A673 (cell line): ENCODE data around the gene GNAQ. TPM values are rescaled to one million over a fixed set of nuclear protein-coding genes. Genes with fewer than 3 reads are reported as not detected.

ENCODE experiments used
- BruUV-seq: library from RNA; stranded (reverse); fragments of 400-500 nt; replicated peaks from 2 replicates; lab custom pipeline; 2021; lab: Mats Ljungman, UMichigan
- CTCF ChIA-PET: fragments of 300-600 bp; sonication (Branson Sonifier 250); formaldehyde crosslinking; loops from one replicate; lab custom pipeline; 2022; ENCODE audit warnings: antibody characterized with exemption; lab: Charles Lee
- POLR2A ChIA-PET: fragments of 300-600 bp; sonication (Branson Sonifier 250); formaldehyde crosslinking; loops from one replicate; lab custom pipeline; 2022; ENCODE audit warnings: antibody characterized with exemption; ENCODE audit not compliant: low non-redundant PET; lab: Charles Lee
- DNase-seq: peaks from one replicate; pipeline ENCODE4 v3.0.0-alpha.2; 2015; ENCODE audit warnings: low spot score
- H3K27ac ChIP-seq: fragments of 200-600 bp; sonication (generic); 2 replicates; pipeline ENCODE4 v1.5.1; 2016; ENCODE audit warnings: mixed run types, low read depth, mild to moderate bottlenecking, mixed read lengths, antibody characterized with exemption, low read length; ENCODE audit not compliant: poor library complexity, severe bottlenecking
- H3K27me3 ChIP-seq: fragments of 200-600 bp; sonication (generic); replicated peaks from 2 replicates; pipeline ENCODE4 v1.6.1; 2017; ENCODE audit warnings: mixed run types, low read depth, mild to moderate bottlenecking, mixed read lengths, antibody characterized with exemption, low read length; ENCODE audit not compliant: insufficient read depth, poor library complexity
- H3K36me3 ChIP-seq: fragments of 200-600 bp; sonication (generic); 2 replicates; pipeline ENCODE4 v1.6.1; 2016; ENCODE audit warnings: mixed run types, mild to moderate bottlenecking, mixed read lengths, antibody characterized with exemption, low read length; ENCODE audit not compliant: insufficient read depth, poor library complexity, severe bottlenecking
- H3K4me1 ChIP-seq: fragments of 200-600 bp; sonication (generic); 2 replicates; pipeline ENCODE4 v1.6.1; 2017; ENCODE audit warnings: mixed run types, mild to moderate bottlenecking, mixed read lengths, antibody characterized with exemption, low read length; ENCODE audit not compliant: insufficient read depth, poor library complexity, severe bottlenecking
- H3K4me3 ChIP-seq: fragments of 200-600 bp; sonication (generic); 2 replicates; pipeline ENCODE4 v1.5.1; 2016; ENCODE audit warnings: low read depth, mixed run types, mild to moderate bottlenecking, mixed read lengths, low read length; ENCODE audit not compliant: poor library complexity, severe bottlenecking
- H3K9me3 ChIP-seq: fragments of 200-600 bp; sonication (generic); 2 replicates; pipeline ENCODE4 v1.6.1; 2016; ENCODE audit warnings: mixed run types, low read depth, mild to moderate bottlenecking, mixed read lengths, antibody characterized with exemption, low read length; ENCODE audit not compliant: poor library complexity, severe bottlenecking
- CTCF ChIP-seq: fragments of 300-800, 200-600 bp; sonication (generic); conservative IDR thresholded peaks from 2 replicates; pipeline ENCODE4 v1.5.1; 2017; ENCODE audit warnings: low read depth, mild to moderate bottlenecking, antibody characterized with exemption, low read length, moderate library complexity, mixed read lengths
- EZH2 ChIP-seq: fragments of 200-600 bp; sonication (generic); IDR thresholded peaks from 2 replicates; pipeline ENCODE4 v1.6.1; 2017; ENCODE audit warnings: borderline replicate concordance, low read depth, mild to moderate bottlenecking, mixed read lengths, antibody characterized with exemption, low read length; ENCODE audit not compliant: poor library complexity, severe bottlenecking
- intact Hi-C: fragments of 100-400 bp; cut with micrococcal nuclease; formaldehyde crosslinking; loops from one replicate; pipeline ENCODE4 v1.10.0; 2022; ENCODE audit not compliant: unreplicated experiment
- total RNA-seq: library from RNA; stranded (reverse); gene quantifications from 2 replicates; pipeline ENCODE4 v1.2.3, GENCODE V29; 2021

GNAQ gene
- total RNA-seq, 1 experiment from 2014 or later, result 69.9 TPM

DNA sequence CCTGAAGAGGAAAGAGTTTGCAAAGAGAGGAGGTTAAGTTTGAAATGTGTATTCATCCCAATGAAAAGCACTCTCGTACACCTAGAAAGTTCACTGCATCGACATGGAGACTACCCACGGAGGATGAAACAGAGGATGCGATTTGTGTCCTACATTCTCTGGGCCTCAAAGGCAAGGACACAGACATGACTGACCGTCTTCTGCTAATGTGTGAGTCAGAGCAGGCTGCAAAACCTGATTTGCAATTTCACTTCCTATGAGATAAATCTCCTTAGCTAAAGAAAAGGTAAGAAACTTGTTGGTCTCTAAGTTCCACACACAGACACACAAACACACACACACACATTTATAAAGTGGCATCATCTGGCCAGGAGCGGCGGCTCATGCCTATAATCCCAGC lies 98.6 kb downstream of the GNAQ start:
- no peak overlapping the region for H3K27ac ChIP-seq
- no peaks in the 10 kb centered on the region for H3K27me3 ChIP-seq
- intact Hi-C loops, result no loop called here
- H3K4me3 ChIP-seq, result no peak overlapping the region
- H3K9me3 ChIP-seq, result no peaks in the 10 kb centered on the region
- no peak for DNase-seq
- no TSS peak for BruUV-seq
- TF ChIP-seq EZH2 (no peak), CTCF (no peak)
- no peaks in the 10 kb centered on the region for H3K36me3 ChIP-seq
- H3K4me1 ChIP-seq, result no peaks in the 10 kb centered on the region
- ChIA-PET CTCF (no interaction called here), POLR2A (no interaction called here)

DNA sequence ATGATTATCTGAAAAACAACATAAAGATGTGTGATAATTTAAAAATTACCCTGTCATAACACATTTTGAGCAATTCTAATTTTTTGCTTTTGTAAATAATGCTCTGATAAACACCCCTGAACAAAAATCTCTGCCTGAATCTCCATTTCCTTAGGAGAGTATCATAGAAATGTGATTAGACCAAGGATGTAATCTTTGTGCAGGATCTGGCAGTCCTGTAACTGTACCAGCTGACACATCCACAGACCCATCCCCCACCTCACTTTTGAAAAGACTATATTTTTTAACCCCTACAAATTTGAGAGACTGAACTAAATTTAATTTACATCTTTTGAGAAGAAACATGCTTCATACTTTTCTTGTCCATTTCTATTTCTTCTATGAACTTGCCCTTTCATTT lies 101.7 kb downstream of the GNAQ start:
- intact Hi-C loops, result no loop called here
- no peak overlapping the region for H3K4me3 ChIP-seq
- no TSS peak for BruUV-seq
- peaks cover 4% of the 10 kb centered on the region for H3K9me3 ChIP-seq
- H3K36me3 ChIP-seq, result no peaks in the 10 kb centered on the region
- ChIA-PET POLR2A (interaction anchor here (0.5 kb wide), 1 partner anchor 107 kb away, joined by 5 read pairs; no protein-coding TSS in a partner anchor), CTCF (no interaction called here)
- no peak for DNase-seq
- no peak overlapping the region for H3K27ac ChIP-seq
- no peaks in the 10 kb centered on the region for H3K27me3 ChIP-seq
- peaks cover 21% of the 10 kb centered on the region for H3K4me1 ChIP-seq
- TF ChIP-seq EZH2 (no peak), CTCF (no peak)

GRCh38 chr9:77927265-77927664 lies 104.3 kb downstream of the GNAQ start:
- Histone ChIP-seq H3K36me3 (no peaks in the 10 kb centered on the region), H3K4me1 (peaks cover 21% of the 10 kb centered on the region), H3K4me3 (no peak overlapping the region), H3K27me3 (no peaks in the 10 kb centered on the region), H3K9me3 (peaks cover 4% of the 10 kb centered on the region), H3K27ac (no peak overlapping the region)
- peak; percentile 22 for DNase-seq
- no TSS peak for BruUV-seq
- POLR2A ChIA-PET, result no interaction called here
- CTCF ChIA-PET, result no interaction called here
- intact Hi-C loops, result no loop called here
- no peak for TF ChIP-seq EZH2
- no peak for TF ChIP-seq CTCF
